ENCODE data around the gene MFRP.

DNA sequence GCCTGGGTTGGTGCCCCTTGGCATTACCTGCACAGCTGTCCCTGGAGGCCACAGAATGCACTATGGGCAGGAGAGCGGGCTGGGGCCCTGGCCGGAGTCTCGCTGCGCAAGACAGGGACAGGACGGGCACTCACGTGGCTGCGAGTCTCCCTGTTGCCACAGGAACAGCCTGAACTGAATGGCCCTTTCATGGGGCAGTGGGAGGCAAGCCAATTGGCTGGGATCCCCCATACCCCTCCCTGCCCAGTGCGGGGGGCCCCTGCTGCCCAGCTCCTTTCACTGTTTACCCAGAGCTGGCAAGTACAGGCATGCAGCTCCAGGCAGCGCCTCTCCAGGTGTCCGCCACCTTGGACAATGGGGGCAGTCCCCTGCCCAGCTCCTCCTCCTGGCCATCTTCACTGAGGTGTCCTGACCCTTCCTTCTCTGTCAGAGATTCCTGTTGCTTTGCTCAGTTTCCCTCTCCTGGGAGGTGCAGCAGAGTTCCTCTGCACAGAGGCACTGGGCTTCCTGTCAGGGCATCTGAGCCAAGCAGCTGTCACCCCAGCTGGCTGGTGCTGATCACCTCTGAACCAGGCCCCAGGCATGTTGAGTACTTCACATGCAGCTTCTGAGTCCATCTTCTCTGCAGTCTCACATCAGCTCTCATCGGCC is 29.8 kb upstream of the MFRP start:
- TF ChIP-seq CTCF (conservative IDR thresholded peaks at IDR 0.05) (no peak), ZFX (IDR thresholded peaks at IDR 0.05) (no peak)
